ENCODE data around the gene SAFB.

SAFB gene

GRCh38 chr19:5590151-5590864 is 32.6 kb upstream of the SAFB start:
- H3K4me3 ChIP-seq (ENCODE audit: low read depth, low read length) = no peak overlapping the region
- no peak overlapping the region for H3K23ac ChIP-seq (ENCODE audit: low read length)
- WGBS (ENCODE audit: extremely low coverage, insufficient coverage, insufficient read length) = no CpG with 5 or more reads among the region's 22 CpGs
- no peak overlapping the region for H3K9ac ChIP-seq (ENCODE audit: low read length)
- H2AK5ac ChIP-seq (ENCODE audit: low read length) = no peak overlapping the region
- no peak overlapping the region for H3K4ac ChIP-seq (ENCODE audit: low read depth, low read length)
- no peak overlapping the region for H3K27ac ChIP-seq (ENCODE audit: low read depth, low read length)
- no peak overlapping the region for H2BK12ac ChIP-seq (ENCODE audit: low read length)
- no peaks in the 10 kb centered on the region for H3K79me2 ChIP-seq (ENCODE audit: control insufficient read depth, insufficient read depth, low read length, poor library complexity)
- no peak overlapping the region for H4K91ac ChIP-seq (ENCODE audit: low read depth, low read length)
- no peaks in the 10 kb centered on the region for H3K27me3 ChIP-seq (ENCODE audit: insufficient read depth, low read length)
- no peak overlapping the region for H4K12ac ChIP-seq (ENCODE audit: low read depth, low read length)
- H2BK5ac ChIP-seq (ENCODE audit: low read depth, low read length, poor library complexity) = no peak overlapping the region
- no peak for DNase-seq
- no peak overlapping the region for H2AFZ ChIP-seq (ENCODE audit: insufficient read depth, low read length, poor library complexity)
- no peaks in the 10 kb centered on the region for H3K79me1 ChIP-seq (ENCODE audit: low read length)
- H3K18ac ChIP-seq (ENCODE audit: low read length) = no peak overlapping the region
- peaks cover 3% of the 10 kb centered on the region for H3K9me3 ChIP-seq (ENCODE audit: insufficient read depth, low read depth, low read length)
- no peak overlapping the region for H2BK120ac ChIP-seq (ENCODE audit: insufficient read depth, low read length, poor library complexity)
- no peak overlapping the region for H3K14ac ChIP-seq (ENCODE audit: low read length)
- no peak overlapping the region for H4K8ac ChIP-seq (ENCODE audit: low read depth, low read length)
- peaks cover 9 to 12% of the 10 kb centered on the region in 2 experiments for H3K4me1 ChIP-seq (ENCODE audit: control insufficient read depth in 1 of 2, insufficient read depth in 2 of 2, low read length in 2 of 2)
- peaks cover 74 to 85% of the 10 kb centered on the region in 2 experiments for H3K36me3 ChIP-seq (ENCODE audit: control insufficient read depth in 1 of 2, insufficient read depth in 2 of 2, low read length in 2 of 2)
- H3K4me2 ChIP-seq (ENCODE audit: low read length) = no peak overlapping the region

DNA sequence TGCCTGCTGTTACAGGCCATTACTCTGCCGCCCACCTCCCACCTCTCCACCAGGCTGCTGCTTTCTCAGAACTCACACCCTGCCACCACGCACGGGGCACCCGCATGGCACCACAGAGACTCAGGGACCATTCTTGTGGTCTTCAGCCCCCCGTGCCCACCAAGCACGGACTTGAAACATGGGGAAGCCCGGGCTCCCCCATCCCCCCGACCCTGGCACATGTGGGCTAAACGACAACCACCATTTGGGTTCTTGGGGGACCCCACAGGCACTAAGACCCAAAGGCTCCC is 32.1 kb upstream of the SAFB start:
- H3K4ac ChIP-seq (ENCODE audit: low read depth, low read length) = no peak overlapping the region
- H3K14ac ChIP-seq (ENCODE audit: low read length) = no peak overlapping the region
- DNase-seq = no peak
- H3K4me3 ChIP-seq (ENCODE audit: low read depth, low read length) = no peak overlapping the region
- no peak overlapping the region for H2AFZ ChIP-seq (ENCODE audit: insufficient read depth, low read length, poor library complexity)
- WGBS (ENCODE audit: extremely low coverage, insufficient coverage, insufficient read length) = no CpG with 5 or more reads among the region's 9 CpGs
- H4K8ac ChIP-seq (ENCODE audit: low read depth, low read length) = no peak overlapping the region
- peaks cover 7 to 9% of the 10 kb centered on the region in 2 experiments for H3K4me1 ChIP-seq (ENCODE audit: control insufficient read depth in 1 of 2, insufficient read depth in 2 of 2, low read length in 2 of 2)
- H3K79me1 ChIP-seq (ENCODE audit: low read length) = no peaks in the 10 kb centered on the region
- H3K36me3 ChIP-seq (ENCODE audit: control insufficient read depth in 1 of 2, insufficient read depth in 2 of 2, low read length in 2 of 2) = peaks cover 79 to 88% of the 10 kb centered on the region in 2 experiments
- no peak overlapping the region for H3K23ac ChIP-seq (ENCODE audit: low read length)
- H3K27me3 ChIP-seq (ENCODE audit: insufficient read depth, low read length) = no peaks in the 10 kb centered on the region
- H3K18ac ChIP-seq (ENCODE audit: low read length) = no peak overlapping the region
- H3K4me2 ChIP-seq (ENCODE audit: low read length) = no peak overlapping the region
- H3K9ac ChIP-seq (ENCODE audit: low read length) = no peak overlapping the region
- H3K79me2 ChIP-seq (ENCODE audit: control insufficient read depth, insufficient read depth, low read length, poor library complexity) = no peaks in the 10 kb centered on the region
- no peak overlapping the region for H4K12ac ChIP-seq (ENCODE audit: low read depth, low read length)
- no peak overlapping the region for H3K27ac ChIP-seq (ENCODE audit: low read depth, low read length)
- H2BK5ac ChIP-seq (ENCODE audit: low read depth, low read length, poor library complexity) = no peak overlapping the region
- no peak overlapping the region for H2BK12ac ChIP-seq (ENCODE audit: low read length)
- no peak overlapping the region for H4K91ac ChIP-seq (ENCODE audit: low read depth, low read length)
- H3K9me3 ChIP-seq (ENCODE audit: insufficient read depth, low read depth, low read length) = peaks cover 3% of the 10 kb centered on the region
- H2BK120ac ChIP-seq (ENCODE audit: insufficient read depth, low read length, poor library complexity) = no peak overlapping the region
- no peak overlapping the region for H2AK5ac ChIP-seq (ENCODE audit: low read length)

- H3K14ac ChIP-seq (ENCODE audit: low read length) = no peak overlapping the region
- peaks cover 3% of the 10 kb centered on the region for H3K9me3 ChIP-seq (ENCODE audit: insufficient read depth, low read depth, low read length)
- H4K91ac ChIP-seq (ENCODE audit: low read depth, low read length) = no peak overlapping the region
- H3K4me1 ChIP-seq (ENCODE audit: control insufficient read depth in 1 of 2, insufficient read depth in 2 of 2, low read length in 2 of 2) = peaks cover under 1 to 3% of the 10 kb centered on the region in 2 experiments
- peaks cover 85 to 91% of the 10 kb centered on the region in 2 experiments for H3K36me3 ChIP-seq (ENCODE audit: control insufficient read depth in 1 of 2, insufficient read depth in 2 of 2, low read length in 2 of 2)
- no peak for DNase-seq
- H2BK120ac ChIP-seq (ENCODE audit: insufficient read depth, low read length, poor library complexity) = no peak overlapping the region
- H2BK12ac ChIP-seq (ENCODE audit: low read length) = no peak overlapping the region
- no peak overlapping the region for H3K23ac ChIP-seq (ENCODE audit: low read length)
- no peak overlapping the region for H3K9ac ChIP-seq (ENCODE audit: low read length)
- no peak overlapping the region for H4K12ac ChIP-seq (ENCODE audit: low read depth, low read length)
- WGBS (ENCODE audit: extremely low coverage, insufficient coverage, insufficient read length) = no CpG with 5 or more reads among the region's 17 CpGs
- H3K79me1 ChIP-seq (ENCODE audit: low read length) = no peaks in the 10 kb centered on the region
- no peak overlapping the region for H3K18ac ChIP-seq (ENCODE audit: low read length)
- no peak overlapping the region for H3K4ac ChIP-seq (ENCODE audit: low read depth, low read length)
- H2BK5ac ChIP-seq (ENCODE audit: low read depth, low read length, poor library complexity) = no peak overlapping the region
- H3K4me3 ChIP-seq (ENCODE audit: low read depth, low read length) = no peak overlapping the region
- no peaks in the 10 kb centered on the region for H3K79me2 ChIP-seq (ENCODE audit: control insufficient read depth, insufficient read depth, low read length, poor library complexity)
- H3K27me3 ChIP-seq (ENCODE audit: insufficient read depth, low read length) = no peaks in the 10 kb centered on the region
- no peak overlapping the region for H2AK5ac ChIP-seq (ENCODE audit: low read length)
- no peak overlapping the region for H4K8ac ChIP-seq (ENCODE audit: low read depth, low read length)
- H2AFZ ChIP-seq (ENCODE audit: insufficient read depth, low read length, poor library complexity) = no peak overlapping the region
- no peak overlapping the region for H3K27ac ChIP-seq (ENCODE audit: low read depth, low read length)
- H3K4me2 ChIP-seq (ENCODE audit: low read length) = no peak overlapping the region
Observed at GRCh38 chr19:5591476-5591875, 31.4 kb upstream of the SAFB start.

DNA sequence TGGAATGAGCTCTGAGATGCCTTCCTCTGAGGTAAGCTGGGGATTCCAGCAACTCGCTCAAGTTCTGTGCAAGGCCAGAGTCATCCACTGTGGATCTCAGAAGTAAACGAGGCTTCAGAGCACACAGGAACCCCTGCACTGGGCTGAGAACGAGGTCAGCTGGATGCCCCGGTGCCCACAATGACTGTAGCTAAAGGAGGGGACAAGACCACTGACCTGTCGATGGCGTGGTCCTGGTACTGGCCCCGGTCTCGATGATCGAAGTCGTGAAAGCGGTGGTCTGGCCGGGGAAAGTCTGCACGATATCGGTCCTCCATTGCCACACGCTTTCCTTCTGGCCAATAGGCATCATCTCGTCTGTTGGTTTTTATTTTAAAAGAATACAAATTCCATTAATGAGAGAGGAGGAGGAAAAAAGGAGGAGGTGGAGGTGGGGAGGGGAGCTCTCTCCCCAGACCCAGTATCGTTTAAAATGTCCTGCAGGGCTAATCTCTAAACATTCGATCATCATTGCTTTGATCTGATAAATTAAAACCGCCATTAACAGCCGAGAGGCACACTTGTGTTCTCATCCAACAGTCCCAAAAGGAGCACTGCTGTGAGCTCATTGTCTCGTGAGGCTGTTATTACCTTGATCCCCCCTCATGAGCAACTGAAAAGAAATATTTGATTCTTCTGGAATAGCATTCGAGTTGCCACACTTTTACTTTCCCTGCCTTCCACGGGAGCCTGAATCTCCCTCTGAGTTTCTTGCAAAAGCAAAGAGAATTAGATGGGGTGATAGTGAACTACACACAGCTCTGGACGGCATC is 30.1 kb upstream of the SAFB start:
- no peak overlapping the region for H4K12ac ChIP-seq (ENCODE audit: low read depth, low read length)
- H4K91ac ChIP-seq (ENCODE audit: low read depth, low read length) = no peak overlapping the region
- no peak overlapping the region for H3K27ac ChIP-seq (ENCODE audit: low read depth, low read length)
- H3K4me2 ChIP-seq (ENCODE audit: low read length) = no peak overlapping the region
- H2BK12ac ChIP-seq (ENCODE audit: low read length) = no peak overlapping the region
- H3K79me1 ChIP-seq (ENCODE audit: low read length) = no peaks in the 10 kb centered on the region
- no peak overlapping the region for H3K23ac ChIP-seq (ENCODE audit: low read length)
- no peak overlapping the region for H2AFZ ChIP-seq (ENCODE audit: insufficient read depth, low read length, poor library complexity)
- H3K79me2 ChIP-seq (ENCODE audit: control insufficient read depth, insufficient read depth, low read length, poor library complexity) = no peaks in the 10 kb centered on the region
- H3K4ac ChIP-seq (ENCODE audit: low read depth, low read length) = no peak overlapping the region
- H2BK5ac ChIP-seq (ENCODE audit: low read depth, low read length, poor library complexity) = no peak overlapping the region
- H3K4me3 ChIP-seq (ENCODE audit: low read depth, low read length) = no peak overlapping the region
- DNase-seq = no peak
- no peaks in the 10 kb centered on the region for H3K4me1 ChIP-seq (ENCODE audit: control insufficient read depth in 1 of 2, insufficient read depth in 2 of 2, low read length in 2 of 2)
- H3K9ac ChIP-seq (ENCODE audit: low read length) = no peak overlapping the region
- H3K27me3 ChIP-seq (ENCODE audit: insufficient read depth, low read length) = no peaks in the 10 kb centered on the region
- no peak overlapping the region for H2BK120ac ChIP-seq (ENCODE audit: insufficient read depth, low read length, poor library complexity)
- no CpG with 5 or more reads among the region's 24 CpGs for WGBS (ENCODE audit: extremely low coverage, insufficient coverage, insufficient read length)
- peaks cover 3% of the 10 kb centered on the region for H3K9me3 ChIP-seq (ENCODE audit: insufficient read depth, low read depth, low read length)
- H2AK5ac ChIP-seq (ENCODE audit: low read length) = no peak overlapping the region
- H3K14ac ChIP-seq (ENCODE audit: low read length) = no peak overlapping the region
- no peak overlapping the region for H3K18ac ChIP-seq (ENCODE audit: low read length)
- H3K36me3 ChIP-seq (ENCODE audit: control insufficient read depth in 1 of 2, insufficient read depth in 2 of 2, low read length in 2 of 2) = peaks cover 84 to 92% of the 10 kb centered on the region in 2 experiments
- H4K8ac ChIP-seq (ENCODE audit: low read depth, low read length) = no peak overlapping the region

Measured in trophoblast cell (in vitro differentiated cells and primary cell).